ENCODE measurements around the gene OLFML2B.
"Not testable (repeated sequence)": the region's sequence is repeated elsewhere in the genome, so short reads cannot be mapped to it uniquely, and the experiment has no call there.

Gene OLFML2B

DNA sequence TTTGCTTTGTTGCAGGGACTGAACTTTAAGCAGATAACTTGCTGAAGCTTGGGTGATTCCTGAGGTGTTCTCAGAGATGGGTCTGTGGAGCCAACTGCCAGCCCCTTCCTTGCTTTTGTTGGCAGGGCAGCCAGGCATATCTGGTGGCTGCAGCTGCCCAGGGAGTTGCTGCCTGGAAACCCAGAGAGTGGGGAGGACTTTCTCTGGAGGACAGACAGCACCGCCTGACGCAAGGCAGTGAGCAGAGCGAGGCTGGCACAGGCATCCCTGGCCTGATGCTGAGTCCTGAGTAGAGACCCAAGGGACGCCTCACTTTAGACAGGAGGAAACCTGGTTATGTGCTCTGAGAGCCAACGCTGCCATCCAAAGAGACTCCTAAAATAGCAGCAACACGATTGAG, 9.8 kb upstream of the OLFML2B start:
- DNase-seq = no peak

DNA sequence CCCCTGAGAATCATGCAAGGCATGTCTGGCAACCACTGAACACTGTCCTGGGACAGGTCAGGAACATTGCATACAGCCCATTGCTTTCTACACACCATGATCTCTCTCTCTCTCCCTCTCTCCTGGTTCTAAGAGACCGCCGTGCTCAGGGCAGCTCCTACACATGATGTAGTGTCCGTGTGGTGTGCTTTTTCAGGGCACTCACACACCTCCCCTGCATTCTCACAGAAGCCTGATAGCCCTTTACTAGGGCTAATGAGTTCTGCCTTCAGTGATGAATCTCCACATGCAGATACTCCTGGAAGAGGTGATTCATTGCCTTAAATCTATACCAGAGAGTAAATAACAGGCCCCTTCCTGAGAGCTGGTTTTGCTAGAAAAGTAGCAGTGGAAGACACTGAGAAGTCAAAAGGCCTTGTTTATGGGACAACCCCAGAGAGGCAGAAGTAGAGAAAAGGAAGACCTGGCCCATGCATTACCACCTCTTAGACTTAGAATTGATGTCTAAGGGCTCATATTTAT, 7.2 kb upstream of the OLFML2B start:
- DNase-seq = no peak

DNA sequence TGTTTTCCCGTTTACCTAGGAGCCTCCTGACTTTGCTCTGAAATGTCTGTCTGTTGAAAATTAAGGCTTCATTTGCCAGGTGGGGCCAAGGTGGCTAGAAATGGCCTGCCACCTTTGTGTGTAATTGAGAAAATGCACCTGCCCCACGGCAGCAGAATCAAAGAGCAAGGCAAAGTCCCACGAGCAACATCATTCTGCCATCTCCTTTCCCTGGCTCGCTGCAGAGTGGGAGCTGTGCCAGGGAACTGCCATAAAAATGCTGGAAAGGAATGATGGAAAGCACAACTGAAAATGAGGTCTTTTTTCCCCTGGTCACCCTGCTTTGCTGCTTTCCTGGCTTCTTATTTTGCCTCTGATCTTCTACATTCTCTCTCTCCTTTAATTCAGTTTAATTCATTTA, 5.5 kb upstream of the OLFML2B start:
- DNase-seq = no peak

DNA sequence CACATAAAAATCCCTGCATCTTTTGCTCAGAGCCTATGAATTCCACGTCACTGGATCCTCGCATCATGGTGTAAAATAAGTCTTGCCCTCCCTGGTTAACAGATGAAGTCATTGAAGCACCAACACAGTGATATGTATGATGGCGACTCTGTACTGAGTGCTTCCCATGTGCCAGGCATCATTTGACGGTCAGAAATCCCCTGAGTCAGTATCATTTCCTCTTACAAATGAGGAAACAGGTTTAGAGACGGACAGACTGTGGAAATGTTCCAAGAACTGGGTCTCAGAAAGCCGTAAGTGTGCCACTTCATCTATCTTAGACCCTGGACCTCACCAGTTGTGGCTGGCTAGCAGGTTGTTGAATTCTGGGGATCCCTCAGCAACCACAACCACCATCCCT, 5.1 kb upstream of the OLFML2B start:
- DNase-seq = no peak

DNA sequence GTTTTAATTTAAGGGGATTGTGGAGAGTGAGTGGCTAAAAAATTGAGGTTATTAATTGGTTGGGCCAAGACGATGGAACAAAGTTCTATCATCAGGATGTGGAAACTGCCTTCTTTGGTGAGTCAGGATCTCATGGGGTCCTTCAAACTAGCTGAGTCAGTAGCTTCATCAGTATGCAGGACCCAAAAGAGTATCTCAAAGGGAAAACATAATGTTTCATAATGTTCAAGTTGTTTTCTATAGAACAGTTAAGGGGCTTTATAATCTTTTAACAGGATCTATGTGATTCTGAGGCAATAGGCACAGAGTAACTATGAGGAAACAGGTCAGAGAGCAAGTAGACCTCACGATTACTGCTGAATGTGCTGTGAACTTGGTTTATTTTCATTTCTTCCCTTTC, 3.2 kb upstream of the OLFML2B start:
- no peak for DNase-seq

DNA sequence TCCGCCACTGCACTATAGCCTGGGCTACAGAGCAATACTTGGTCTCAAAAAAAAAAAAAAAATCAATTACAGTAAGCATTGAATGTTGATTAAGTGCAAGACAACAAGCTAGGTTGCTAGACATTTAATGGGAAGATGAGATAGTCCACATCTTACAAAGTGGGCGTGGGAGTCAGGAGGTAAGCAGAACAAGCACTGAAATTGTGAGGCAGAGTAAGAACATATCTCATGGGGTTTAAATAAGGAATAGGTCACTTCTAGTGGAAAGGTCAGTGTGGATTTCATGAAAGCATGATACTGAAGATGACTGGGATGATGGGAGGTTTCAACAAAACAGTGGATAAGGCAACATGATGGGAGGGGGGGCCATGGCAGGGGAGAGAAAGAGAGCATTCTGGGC, 1.9 kb upstream of the OLFML2B start:
- no peak for DNase-seq

DNA sequence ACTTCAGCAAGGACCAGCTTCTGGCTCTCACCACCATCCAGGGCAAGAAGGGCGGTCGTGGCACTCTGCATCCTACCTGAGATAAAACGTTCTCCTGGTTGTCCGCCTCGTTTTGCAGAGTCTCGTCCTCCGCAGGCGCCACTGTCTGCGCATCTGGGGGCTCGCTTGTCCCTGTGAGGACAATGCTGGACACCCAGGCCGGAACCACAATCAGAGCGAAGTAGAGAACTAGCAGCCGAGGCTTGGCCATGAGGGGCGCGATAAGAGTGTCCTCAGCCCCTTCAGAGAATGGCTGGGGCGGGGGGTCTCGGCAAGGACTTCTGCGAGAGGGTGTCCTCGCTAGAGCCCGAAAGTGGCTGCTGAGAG, 505 bp downstream of the OLFML2B start:
- no peak for DNase-seq

DNA sequence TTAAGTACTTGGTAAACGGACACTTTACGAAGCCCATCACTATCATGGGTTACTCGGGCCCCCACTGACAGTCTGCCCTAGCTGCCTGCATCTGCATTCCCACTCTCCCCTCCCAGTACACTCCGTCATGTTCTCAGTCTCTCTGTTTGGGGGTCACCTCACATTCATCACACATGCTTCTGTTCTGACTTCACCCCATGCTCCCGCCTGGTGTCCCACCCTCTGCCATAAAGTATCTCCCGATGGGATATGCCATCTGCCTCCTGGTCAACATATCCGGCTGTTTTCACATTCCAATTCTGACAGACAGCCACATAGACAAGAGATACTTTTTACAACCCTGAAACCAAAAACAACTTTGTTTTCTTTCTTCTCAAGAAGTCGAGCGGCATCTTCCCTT, 1.0 kb downstream of the OLFML2B start:
- no peak for DNase-seq

DNA sequence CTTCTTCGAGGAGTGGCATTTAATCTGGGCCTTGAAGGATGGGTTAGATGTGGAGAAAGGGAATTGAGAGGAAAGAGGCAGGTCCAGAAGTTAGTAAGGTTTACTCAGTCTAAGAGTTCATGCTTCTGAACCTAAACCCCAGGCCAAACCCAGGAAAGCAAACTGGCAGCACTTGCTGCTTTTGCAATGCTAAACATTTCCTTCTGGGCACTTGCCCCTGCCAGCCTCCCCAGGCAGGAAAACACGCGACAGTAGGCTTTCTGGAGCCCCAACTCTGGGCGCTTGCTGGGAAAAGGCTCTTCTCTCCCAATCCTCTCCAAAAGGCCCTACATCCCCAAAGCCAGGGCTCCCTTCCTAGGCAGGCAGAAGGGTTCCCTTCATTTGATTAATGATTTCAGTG, 2.5 kb downstream of the OLFML2B start:
- DNase-seq = no peak

DNA sequence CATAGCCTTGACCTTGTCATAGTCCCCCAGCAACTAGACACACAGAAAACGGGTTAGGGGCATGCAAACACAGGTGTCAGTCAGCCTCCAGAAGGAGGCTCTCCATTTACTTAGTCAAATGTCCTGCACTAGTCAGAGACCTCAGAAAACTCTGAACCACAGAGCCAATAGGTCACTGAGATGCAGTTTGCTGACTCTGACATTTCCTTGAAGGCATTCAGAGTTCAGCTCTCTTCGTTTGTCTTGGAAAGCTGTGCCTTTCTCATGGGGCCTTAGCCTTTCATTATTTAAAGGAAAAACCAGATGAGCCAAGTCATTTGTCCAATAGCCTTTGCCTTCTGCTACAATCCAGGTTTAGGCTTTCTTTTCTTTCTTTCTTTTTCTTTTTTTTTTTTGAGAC, 3.5 kb downstream of the OLFML2B start:
- DNase-seq = no peak

DNA sequence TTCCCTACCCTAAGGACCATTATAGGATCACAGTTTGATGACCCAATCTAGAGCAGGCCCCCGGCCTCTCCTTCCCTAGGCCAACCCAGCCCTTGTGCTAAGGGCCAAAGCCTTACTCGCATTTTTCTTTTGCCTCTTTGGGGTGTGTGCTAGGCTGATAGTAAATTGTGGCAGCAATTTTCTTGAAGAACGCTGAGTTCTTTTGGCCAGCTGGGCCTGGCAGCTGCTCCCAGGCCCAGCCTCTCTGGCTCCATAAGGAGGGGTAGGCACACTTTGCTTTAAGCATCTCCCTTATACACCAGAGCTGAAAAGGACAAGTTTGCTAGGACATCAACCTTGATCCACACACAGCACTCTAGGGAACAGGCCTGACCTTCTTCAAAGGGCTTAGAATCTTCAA, 4.2 kb downstream of the OLFML2B start:
- no peak for DNase-seq

DNA sequence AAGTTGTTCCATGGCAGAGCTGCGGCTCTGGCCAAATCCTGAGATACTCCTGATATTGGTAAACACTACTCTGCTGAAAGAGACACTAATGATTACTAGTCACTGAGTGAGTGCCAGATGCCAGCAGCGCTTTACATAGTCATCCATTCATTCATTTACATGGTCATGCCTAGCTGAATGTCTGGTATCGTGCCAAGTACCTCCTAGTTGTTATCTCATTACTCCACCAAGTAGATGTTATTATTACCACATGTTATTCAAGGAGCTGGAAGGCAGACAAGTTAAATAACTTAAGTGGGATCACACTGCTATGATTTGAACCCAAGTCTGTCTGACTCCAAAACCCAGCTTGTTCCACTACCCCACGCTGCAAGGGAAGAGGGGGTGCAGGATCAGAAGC, 4.7 kb downstream of the OLFML2B start:
- DNase-seq = no peak

DNA sequence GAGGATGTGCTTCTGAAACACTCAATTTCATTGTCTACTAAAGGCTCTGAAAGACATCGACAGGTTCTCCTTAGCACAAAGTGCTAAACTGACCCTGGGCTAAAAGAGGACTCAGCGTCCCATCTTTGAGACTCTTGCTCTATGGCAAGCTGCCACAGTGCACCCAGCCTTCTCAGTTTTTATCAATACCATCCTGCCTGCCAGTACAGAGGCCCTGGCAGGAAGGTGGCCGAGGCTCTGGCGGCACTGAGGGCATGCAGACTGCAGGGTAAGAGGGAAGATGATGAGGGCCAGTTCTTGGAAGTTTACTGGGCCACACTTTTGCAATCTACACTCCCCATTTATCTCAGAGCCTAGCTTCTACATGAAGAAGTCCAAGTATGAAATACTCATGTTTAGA, 5.3 kb downstream of the OLFML2B start:
- no peak for DNase-seq

DNA sequence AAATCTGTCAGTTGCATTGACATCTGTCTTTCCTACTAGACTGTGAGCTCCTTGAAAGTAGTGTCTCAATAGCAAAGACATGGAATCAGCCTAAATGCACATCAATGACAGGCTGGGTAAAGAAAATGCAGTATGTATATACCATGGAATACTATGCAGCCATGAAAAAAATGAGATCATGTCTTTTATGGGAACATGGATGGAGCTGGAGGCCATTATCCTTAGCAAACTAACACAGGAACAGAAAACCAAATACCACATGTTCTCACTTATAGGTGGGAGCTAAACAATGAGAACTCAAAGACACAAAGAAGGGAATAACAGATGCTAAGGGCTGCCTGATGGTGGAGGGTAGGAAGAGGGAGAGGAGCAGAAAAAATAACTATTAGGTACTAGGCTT, 5.9 kb downstream of the OLFML2B start:
- DNase-seq = not testable (repeated sequence)

DNA sequence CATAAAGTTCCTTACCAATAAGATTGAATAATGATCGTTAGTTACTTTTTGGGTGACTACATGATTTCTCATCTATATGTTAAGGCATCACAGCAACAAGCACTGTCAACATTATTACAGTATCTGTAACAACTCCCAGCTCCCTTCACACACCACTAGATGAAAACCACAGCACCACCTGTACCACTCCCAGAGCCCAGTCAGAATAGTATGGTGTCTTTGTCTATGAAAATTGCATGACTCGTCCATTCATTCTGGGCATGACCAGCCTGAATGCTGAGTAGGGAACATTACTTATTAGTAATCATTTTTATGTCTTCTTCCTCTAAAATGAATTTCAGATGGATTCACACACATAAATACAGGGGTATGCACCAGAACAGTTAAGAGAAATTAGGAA, 7.0 kb downstream of the OLFML2B start:
- DNase-seq = no peak

DNA sequence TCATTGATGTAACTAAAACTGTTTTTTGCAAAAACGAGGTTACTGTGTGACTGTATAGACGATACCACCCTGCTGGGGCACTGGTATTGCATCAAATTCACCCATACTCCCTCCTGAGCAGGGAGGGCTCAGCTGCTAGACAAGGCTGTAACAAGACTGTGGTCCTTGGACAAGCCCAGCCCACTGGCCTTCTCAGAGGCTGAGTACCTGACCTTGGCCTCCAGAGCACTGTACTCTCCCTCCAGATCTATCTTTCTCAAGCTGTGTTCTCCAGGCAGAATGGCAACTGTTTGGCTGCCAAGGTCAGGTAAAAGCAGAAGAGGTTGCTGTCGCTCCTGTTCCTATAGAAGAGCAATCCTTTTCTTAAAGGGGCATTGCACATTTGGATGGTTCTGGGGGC, 8.5 kb downstream of the OLFML2B start:
- no peak for DNase-seq

DNA sequence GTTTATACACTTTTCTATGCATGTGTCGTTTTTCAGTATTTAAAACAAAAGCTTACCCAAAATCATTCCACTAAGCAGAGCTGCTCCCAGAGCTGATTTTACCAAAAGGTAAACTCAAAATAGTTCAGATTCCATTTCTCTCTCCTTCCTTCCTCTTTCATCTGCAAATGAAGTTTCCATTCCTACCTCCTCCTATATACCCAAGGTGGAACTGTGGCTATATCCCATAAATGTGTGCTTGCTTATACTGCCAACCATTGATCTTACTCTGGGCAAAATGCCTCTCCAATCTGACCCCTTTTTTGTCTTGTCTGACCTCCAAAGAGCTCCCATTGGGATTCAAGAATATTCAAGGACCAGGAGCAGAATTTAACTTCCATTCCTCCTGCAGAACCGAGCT, 9.5 kb downstream of the OLFML2B start:
- DNase-seq = no peak

DNA sequence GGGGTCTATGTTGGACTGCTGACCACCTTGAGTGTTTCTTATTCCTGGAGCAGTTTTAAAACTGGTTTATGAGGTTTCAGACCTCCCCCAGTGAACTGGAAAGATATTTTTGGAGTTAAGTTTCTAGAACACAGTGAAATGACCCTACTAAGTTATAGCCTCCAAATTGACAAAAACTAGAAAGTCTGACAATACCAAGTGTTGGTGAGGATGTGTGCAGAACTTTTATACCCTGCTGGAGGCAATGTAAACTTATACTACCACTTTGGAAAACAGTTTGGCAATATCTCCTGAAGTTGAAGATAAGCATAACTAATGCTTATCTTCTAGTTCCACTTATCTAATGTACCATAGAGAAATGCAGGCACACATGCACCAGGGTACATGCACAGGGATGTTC, 10.4 kb downstream of the OLFML2B start:
- DNase-seq = no peak

DNA sequence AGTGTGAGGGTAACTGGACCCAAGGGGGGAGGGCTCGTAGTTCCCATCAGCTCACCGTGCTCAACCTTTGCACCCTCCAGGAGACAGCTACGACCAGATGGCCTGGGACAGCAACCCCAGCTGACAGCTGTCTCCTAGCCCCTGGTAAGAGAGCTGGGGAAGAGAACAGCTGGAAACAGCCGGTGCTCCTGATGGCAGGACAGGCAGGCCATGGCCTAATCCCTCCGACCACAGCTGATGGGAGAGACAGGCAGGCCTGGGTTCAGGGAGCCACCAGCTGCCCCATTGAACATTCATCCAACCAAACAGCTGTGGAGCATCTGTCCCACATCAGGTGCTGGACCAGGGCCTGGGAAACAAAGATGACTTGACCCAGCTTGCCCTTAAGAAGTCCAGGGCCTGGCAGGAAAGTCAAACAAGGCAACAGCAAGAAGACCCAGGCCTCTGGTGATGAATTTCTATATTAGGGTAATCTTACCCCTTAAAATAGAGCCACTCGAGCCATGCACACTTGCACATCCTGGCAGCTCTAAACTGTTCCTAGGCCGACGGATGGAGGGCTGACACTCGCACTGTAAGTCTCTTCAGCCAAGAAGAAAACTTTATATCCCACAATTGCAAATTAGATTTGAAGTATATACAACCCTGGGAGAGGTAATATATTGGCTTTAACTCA, 12.2 kb downstream of the OLFML2B start:
- DNase-seq = no peak

DNA sequence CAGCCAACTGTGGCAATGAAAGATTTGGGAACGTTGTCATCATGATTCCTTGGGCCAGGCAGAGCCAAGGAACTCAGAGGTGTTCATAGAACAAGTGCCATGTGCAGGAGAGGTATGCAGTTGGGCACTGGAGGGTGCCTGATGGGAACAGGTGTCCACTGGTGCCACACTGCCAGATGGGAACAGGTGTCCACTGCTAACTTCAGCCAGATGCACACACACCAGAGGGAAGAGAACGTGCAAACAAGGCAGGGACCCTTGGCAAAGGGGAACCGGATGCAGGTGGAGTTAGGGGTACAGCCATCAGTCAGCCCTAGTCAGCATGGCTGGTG, 13.5 kb downstream of the OLFML2B start:
- DNase-seq = no peak

DNA sequence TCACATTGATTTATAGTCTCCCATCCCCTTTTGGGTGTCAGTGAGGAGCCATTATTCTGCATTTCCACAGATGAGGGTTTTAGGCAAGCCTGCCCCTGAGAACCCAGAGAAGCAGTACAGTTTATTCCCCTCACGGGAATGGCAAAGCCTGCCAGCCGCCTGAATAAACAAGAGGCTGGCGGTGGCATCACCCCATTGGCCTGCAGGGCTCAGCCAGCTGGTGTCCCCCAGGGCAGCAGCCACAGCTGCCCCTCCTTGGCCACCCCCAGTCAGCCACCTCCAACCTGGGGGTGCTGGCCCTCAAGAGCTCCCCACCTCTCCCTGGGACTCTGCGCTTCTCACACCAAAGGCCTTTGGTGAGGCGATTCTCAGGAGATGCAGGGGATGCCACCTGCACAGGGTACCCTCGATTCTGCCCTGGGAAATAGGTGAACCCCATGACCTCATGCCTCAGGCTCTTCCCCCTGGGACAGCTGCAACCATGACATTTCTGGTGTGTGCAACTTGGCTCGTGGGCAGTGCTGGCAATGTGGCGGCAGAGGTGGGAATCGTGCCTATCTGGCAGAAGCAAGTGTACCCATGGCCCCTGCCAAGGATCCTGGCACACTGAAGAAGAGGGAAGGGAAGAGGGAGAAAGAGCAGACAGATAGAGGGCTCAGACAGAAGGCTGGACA, 14.0 kb downstream of the OLFML2B start:
- DNase-seq = no peak

DNA sequence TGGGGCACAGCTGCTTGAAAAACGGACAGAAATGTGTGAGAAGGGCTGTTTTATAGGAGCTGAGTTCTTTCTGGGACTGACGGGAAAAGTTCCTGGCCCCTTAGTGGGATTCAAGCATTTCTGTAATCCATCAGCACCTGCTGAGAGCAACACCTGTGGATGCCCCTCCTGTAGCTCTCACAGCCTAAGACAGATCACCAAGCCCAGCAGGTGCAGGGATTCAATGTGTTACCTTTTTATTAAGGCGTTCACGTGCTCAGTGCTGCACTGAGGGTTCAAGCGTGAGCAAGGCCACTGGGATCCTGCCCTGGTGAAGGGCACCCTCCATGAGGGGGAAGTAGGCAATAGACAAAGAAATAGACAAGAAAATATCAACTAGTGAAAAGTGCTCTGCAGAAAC, 14.9 kb downstream of the OLFML2B start:
- DNase-seq = no peak

DNA sequence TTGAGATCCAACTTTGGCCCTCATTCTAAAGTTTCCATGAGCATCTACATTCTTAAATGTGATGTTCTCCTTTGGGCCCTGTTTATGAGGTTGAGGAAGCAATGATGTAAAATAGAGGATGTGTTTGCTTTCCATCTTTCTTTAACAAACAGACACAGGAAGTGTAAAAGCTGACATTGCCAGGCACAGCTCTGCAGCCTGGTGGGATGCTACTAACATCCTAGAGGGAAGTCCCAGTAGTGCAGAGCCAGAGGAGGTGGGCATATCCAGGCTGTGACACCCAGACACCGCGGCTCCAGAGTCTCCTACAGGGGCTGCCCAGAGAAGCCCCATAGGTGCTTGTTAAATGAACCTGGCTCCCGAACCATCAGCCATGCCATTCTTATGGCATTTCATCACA, 16.2 kb downstream of the OLFML2B start:
- no peak for DNase-seq

DNA sequence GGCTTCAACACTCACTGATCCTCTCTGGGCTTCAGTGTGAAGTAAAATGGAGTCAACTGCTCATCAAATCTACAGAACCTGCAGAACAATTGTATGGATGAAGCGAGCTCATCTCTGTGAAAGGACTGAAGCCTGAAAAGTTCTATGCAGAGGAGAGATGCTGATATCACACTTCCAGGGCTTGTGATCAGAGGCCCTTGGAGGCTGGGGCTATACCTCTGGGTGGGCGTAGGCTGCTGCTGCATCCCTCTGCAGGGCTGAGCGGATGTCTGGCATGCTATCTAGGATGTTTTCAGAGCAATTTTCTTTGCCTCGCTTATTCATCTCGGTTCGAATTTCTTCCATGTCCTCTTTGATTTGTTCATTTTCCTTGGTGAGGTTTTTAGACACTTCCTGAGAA, 17.6 kb downstream of the OLFML2B start:
- no peak for DNase-seq

DNA sequence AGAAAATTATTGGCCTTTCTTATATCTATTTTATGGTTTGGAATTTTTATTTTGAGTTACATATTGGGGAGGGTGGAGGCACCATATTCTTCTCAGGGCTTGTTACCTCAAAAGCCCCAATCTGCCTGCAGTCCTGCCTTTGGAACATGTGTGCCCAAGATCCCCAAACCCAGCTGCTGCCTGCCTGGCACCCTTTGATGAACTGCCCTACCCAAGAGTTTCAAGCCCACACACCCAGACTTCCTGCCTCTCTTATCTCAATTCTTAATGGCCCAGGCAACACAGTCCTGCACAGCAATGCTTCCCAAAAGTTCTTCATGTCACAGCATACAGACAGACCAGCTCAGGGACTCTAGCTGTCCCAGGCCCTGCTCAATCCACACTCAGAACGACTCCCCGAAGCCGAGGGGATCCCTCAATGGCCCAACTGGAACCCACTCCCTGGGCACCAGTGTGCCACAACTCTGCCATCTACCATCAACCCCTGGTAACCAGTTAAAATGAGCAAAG, 19.2 kb downstream of the OLFML2B start:
- DNase-seq = no peak

All from T-helper 1 cell (primary cell).